Dermis microvascular lymphatic vessel endothelial cell (primary cell): ENCODE data around the gene CTNNA2. TPM values are rescaled to one million over a fixed set of nuclear protein-coding genes. Genes with fewer than 3 reads are reported as not detected.

Source experiments
- DNase-seq, 2 donors: peaks; one replicate each; pipeline versions ENCODE4 v3.0.0 to v3.0.0-alpha.2; 2010; ENCODE audit warnings: low read depth in 2 of 2
- total RNA-seq: library from RNA; depleted of rRNA; stranded (reverse); fragments of >200 nt; gene quantifications from 2 replicates; pipeline ENCODE4 v1.2.1, GENCODE V29; 2014

The CTNNA2 gene
- total RNA-seq, 1 donor from 2014 or later: not detected

DNA sequence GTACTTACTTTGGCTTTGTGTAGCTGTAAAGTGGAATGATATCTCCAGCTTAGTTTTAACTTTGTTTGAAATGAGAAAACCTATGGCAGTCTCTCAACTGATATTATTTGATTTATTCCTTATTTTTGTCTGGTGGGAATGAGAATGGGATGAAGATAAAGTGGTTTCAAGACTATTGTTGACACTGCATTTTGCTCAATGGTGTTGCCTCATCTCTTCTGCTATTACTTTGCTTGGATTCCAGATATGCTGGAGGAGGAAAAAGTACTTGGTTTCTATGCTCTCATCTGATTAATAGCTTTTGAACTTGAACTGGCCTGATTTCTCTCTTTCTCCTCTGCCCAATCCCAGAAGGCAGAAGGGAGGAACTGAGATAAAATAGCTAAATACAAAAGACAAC lies 198.2 kb downstream of the CTNNA2 start:
- DNase-seq: no peak

DNA sequence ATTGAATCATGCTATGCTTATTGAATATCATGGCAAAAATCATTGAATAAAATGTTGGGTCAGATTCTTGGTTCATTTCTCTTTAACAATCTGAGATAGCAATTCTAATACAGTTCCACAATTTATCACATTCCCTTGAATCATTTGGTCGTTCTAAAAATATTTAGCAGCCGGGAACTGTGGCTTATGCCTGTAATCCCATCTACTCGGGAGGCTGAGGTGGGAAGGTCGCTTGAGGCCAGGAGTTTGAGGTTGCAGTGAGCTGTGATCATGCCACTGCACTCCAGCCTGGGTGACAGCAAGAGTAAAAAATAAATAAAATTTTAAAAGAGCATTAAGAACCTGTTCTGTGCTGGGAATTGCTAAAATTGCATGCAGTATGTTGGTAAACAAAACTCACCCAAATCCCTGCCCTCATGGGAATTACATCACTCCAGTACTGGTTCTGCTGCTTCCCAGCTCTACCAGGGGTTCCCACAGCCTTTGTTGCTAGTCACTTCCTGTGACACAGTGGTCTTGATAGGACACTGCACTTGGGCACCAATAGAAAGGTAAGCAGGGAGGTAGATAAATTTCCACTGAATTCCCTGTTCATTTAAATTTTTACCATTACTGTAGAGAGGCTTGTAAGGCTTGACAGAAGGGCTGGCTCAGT lies 200.4 kb downstream of the CTNNA2 start:
- DNase-seq: no peak

DNA sequence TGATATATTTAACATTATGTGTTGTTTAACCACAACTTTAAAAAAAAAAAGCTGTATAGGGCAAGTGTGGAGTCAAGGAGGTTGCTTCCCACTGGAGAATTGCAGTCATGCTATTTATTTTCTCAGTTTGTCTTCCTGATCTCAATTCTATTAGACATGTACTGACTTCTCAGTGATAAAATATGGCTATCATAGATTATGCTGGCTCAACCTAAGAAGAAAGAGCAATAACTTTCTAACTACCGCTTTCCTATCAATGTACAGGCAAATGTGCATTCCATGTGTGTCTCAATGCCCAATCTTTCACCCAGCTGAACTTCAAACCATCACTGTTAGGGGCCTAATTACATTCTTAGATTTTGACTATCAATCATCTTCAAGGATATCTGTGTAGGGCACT lies 201.4 kb downstream of the CTNNA2 start:
- no peak for DNase-seq

- no peak for DNase-seq
Observed at GRCh38 chr2:79715338-79715737, 202.5 kb downstream of the CTNNA2 start.

DNA sequence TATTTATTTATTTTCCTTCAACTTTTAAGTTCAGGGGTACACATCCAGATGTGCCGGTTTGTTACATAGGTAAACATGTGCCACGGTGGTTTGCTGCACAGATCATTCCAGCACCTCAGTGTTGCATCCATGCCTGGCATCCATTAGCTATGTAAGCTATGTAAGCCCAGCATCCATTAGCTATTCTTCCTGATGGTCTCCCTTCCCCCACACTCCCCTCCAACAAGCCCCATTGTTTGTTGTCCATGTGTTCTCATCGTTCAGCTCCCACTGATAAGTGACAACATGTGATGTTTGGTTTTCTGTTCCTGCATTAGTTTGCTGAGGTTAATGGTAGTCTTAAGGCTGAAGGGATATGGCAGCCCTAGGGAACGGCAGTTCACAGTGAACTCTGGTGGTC lies 203.4 kb downstream of the CTNNA2 start:
- no peak for DNase-seq

- no peak for DNase-seq
Observed at GRCh38 chr2:79717364-79718007, 204.6 kb downstream of the CTNNA2 start.

- DNase-seq: no peak
Observed at GRCh38 chr2:79721061-79721460, 208.2 kb downstream of the CTNNA2 start.

DNA sequence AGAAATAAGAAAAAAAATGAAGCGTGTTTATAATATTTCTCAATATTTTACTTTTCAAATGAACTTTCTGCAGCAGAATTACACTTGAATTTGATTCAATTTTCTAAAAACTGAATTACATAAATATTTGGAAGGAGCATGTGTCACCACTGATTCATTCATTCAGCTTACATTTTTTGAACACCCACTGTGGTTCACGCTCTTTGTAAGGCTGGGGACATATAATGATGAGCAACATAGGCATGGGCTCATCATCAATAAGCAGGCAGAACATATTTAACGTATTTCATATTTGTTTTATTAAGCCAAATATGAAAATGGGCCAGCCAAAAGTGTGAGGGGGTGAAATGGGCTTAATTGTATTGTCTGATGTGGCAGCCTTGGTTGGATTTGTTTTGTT lies 209.1 kb downstream of the CTNNA2 start:
- DNase-seq: no peak

GRCh38 chr2:79723830-79724229 lies 211.0 kb downstream of the CTNNA2 start:
- DNase-seq: no peak

- no peak for DNase-seq
Observed at GRCh38 chr2:79729532-79729931, 216.7 kb downstream of the CTNNA2 start.

DNA sequence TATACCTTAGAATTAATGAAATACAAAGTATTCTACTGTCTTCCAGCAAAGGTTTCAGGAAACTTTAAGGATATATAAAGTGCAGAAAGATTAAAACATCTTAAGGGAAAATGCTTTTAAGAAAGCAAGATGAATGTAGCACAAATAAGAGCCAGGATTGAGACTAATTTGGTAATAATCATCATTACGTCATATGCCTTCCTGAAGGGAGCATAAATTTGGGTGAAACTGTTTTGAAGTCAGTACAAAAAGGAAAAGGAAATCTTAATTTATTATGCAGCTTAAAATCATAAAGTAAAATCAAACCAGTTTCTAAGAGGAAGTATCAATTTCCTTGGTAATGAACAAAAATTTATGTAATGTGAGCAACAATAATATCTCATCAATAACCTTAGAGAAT lies 221.7 kb downstream of the CTNNA2 start:
- DNase-seq: no peak

GRCh38 chr2:79740879-79741443 lies 228.1 kb downstream of the CTNNA2 start:
- DNase-seq: no peak

GRCh38 chr2:79750321-79750720 lies 237.5 kb downstream of the CTNNA2 start:
- no peak for DNase-seq

DNA sequence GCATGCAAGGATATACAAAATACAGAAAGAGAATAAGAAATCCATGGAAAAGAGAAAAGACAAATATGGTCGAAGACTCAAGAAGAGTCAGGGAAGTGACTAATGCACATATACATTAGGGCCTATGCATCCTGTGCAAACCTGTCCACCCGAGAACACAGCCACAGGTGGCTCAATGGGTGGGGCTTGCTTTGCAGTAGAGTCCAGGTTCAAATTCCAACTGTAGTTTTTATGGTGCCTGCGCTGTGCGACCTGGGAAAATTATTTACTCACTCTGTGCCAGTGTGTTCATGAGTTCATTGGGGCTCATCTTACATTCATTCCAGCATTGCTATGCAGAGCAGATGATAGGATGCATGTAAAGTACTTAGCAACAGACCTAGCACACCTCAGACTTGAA lies 244.7 kb downstream of the CTNNA2 start:
- no peak for DNase-seq

GRCh38 chr2:79758042-79758441 lies 245.2 kb downstream of the CTNNA2 start:
- DNase-seq: no peak

DNA sequence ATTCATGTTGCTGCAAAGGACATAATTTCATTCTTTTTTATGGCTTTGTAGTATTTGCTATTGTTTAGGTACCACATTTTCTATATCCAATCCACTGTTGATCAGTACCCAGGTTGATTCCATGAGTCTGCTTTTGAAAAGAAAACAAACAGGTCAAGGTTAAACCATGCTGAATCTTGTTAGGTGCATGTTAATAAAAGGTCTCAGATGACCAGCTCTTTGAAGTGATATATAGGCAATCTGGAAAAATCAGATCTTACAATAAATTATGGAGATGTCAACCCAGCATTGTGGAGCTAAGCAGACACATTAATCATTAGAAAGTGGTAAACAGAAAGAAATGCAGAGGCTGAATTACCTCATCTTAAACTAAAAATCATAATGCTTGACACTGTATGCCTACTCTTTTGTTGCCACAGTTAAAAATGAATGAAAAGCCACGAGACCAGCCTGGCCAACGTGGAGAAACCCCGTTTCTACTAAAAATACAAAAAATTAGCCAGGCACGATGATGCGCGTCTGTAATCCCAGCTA lies 246.0 kb downstream of the CTNNA2 start:
- DNase-seq: no peak

GRCh38 chr2:79770926-79771325 lies 258.1 kb downstream of the CTNNA2 start:
- DNase-seq: no peak

DNA sequence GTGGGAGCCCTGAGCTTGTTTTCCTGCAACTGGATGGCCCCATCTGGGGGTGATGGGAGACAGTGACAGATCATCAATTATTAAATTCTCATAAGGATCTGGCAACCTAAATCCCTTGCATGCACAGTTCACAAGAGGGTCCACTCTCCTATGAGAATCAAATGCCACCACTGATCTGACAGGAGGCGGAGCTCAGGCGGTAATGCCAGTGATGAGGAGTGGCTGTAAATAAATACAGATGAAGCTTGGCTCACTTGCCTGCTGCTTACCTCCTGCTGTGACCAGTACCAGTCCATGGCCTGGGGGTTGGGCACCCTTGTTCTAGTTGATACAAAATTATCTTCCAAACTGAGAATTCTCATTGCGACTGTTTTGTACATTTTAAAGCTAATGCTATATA lies 258.6 kb downstream of the CTNNA2 start:
- no peak for DNase-seq

GRCh38 chr2:79774016-79774415 lies 261.2 kb downstream of the CTNNA2 start:
- DNase-seq: no peak

- no peak for DNase-seq
Observed at GRCh38 chr2:79776461-79776860, 263.6 kb downstream of the CTNNA2 start.

DNA sequence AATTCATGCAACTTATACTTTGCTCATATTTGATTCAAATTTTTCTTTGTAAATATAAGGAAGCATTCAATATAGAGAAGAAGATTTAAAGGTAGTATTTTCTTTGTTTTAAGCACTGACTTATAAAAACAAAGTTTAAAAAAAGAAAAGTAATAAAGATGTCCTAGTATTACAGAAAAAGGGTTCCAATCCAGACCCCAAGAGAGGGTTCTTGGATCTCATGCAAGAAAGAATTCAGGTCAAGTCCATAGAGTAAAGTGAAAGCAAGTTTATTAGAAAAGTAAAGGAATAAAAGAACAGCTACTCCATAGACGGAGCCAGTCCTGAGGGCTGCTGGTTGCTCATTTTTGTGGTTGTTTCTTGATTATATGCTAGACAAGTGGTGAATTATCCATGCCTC lies 267.9 kb downstream of the CTNNA2 start:
- DNase-seq: no peak

GRCh38 chr2:79782576-79783452 lies 270.0 kb downstream of the CTNNA2 start:
- DNase-seq: no peak
